ENCODE data around the gene HMGN1.

- TF ChIP-seq CTCF (IDR thresholded peaks at IDR 0.05) (peak in 4 of 6 experiments; percentile 19 to 38 (median 22)), POLR2A (IDR thresholded peaks at IDR 0.05) (peak; percentile 38 to 71)
These were observed 35.2 kb downstream of the HMGN1 start, which contains the start of gene BRWD1 for GRCh38 chr21:39313571-39314142.

Data from adrenal gland (tissue), 5 donors.